HepG2 (cell line): ENCODE data around the gene TYRP1. TPM values are rescaled to one million over a fixed set of nuclear protein-coding genes. Genes with fewer than 3 reads are reported as not detected.

Source experiments
- GPN1 ChIP-seq: sonication (generic); formaldehyde crosslinking; IDR thresholded peaks from 2 replicates; pipeline ENCODE4 v1.5.1; 2020; ENCODE audit warnings: missing genetic modification reagents, borderline replicate concordance
- KLF6 ChIP-seq: IDR thresholded peaks from 2 replicates; pipeline ENCODE4 v1.8.0; 2016; ENCODE audit warnings: missing biosample characterization, missing genetic modification reagents
- SMC3 ChIP-seq: IDR thresholded peaks from 2 replicates; pipeline ENCODE4 v1.6.1; 2011; ENCODE audit warnings: low read length, improper control_type of control experiment
- XBP1 ChIP-seq: sonication (generic); formaldehyde crosslinking; IDR thresholded peaks from 2 replicates; pipeline ENCODE4 v1.5.0; 2020; ENCODE audit warnings: missing genetic modification reagents
- ZNF337 ChIP-seq: sonication (generic); formaldehyde crosslinking; IDR thresholded peaks from 2 replicates; pipeline ENCODE4 v1.5.1; 2020; ENCODE audit warnings: missing genetic modification reagents, low read depth, mild to moderate bottlenecking, borderline replicate concordance
- polyA plus RNA-seq, 8 experiments: library from polyadenylated mRNA; depleted of rRNA in 3 of 8; stranded (reverse) in 7 of 8; unstranded in 1 of 8; fragments of >200 nt; fragmentation: Illumina TruSeq in 4 of 8; extraction: Trizol in 4 of 8; gene quantifications; 2 replicates each; pipeline versions ENCODE4 v1.2.1 to v1.2.3, GENCODE V29; 2011 to 2016; ENCODE audit warnings: low read depth in 4 of 8, missing spikeins in 1 of 8, mixed read lengths in 1 of 8; ENCODE audit not compliant: insufficient read depth in 1 of 8
- total RNA-seq, 5 experiments: library from RNA; depleted of rRNA; stranded (reverse); fragments of >200 nt; fragmentation: Illumina TruSeq; extraction: Trizol; gene quantifications; 2 replicates each; pipeline ENCODE4 v1.2.3, GENCODE V29; 2016; ENCODE audit warnings: low read depth in 1 of 5
- TF ChIP-seq, protein P1 (sequence below): sonication (generic); formaldehyde crosslinking; IDR thresholded peaks from 2 replicates; pipeline ENCODE4 v1.5.0; 2020; ENCODE audit warnings: missing genetic modification reagents
- TF ChIP-seq, protein P2 (sequence below): sonication (generic); formaldehyde crosslinking; IDR thresholded peaks from one replicate; pipeline ENCODE4 v1.5.1; 2020; ENCODE audit warnings: mild to moderate bottlenecking, missing genetic modification reagents; ENCODE audit errors: not compliant biosample characterization

TYRP1 gene
- total and polyA plus RNA-seq, 2 of the 13 experiments (the other 11 are each of a cell fraction or from before 2014, with no cell fraction given): 0.04 TPM; not detected in 1

DNA sequence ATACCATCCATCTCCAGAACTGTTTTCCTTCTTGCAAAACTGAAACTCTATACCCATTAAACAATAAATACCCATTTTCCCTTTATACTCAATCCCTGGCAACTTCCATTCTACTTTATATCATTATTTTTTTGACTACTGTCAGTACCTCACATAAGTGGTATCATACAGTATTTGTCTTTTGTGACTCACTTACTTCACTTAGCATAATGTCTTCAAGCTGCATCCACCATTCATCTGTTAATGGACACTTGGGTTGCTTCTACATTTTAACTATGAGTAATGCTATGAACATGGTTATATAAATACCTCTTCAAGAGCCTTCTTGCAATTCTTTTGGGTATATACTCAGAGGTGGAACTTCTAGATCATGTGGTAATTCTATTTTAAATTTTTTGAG lies 11.6 kb upstream of the TYRP1 start (continued):
- TF ChIP-seq, protein P1, sequence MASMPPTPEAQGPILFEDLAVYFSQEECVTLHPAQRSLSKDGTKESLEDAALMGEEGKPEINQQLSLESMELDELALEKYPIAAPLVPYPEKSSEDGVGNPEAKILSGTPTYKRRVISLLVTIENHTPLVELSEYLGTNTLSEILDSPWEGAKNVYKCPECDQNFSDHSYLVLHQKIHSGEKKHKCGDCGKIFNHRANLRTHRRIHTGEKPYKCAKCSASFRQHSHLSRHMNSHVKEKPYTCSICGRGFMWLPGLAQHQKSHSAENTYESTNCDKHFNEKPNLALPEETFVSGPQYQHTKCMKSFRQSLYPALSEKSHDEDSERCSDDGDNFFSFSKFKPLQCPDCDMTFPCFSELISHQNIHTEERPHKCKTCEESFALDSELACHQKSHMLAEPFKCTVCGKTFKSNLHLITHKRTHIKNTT (CRISPR knock-in tag): no peak
- TF ChIP-seq XBP1 (CRISPR knock-in tag): no peak
- TF ChIP-seq ZNF337 (CRISPR knock-in tag): no peak
- no peak for TF ChIP-seq SMC3
- TF ChIP-seq KLF6 (CRISPR knock-in tag): no peak
- TF ChIP-seq, protein P2, sequence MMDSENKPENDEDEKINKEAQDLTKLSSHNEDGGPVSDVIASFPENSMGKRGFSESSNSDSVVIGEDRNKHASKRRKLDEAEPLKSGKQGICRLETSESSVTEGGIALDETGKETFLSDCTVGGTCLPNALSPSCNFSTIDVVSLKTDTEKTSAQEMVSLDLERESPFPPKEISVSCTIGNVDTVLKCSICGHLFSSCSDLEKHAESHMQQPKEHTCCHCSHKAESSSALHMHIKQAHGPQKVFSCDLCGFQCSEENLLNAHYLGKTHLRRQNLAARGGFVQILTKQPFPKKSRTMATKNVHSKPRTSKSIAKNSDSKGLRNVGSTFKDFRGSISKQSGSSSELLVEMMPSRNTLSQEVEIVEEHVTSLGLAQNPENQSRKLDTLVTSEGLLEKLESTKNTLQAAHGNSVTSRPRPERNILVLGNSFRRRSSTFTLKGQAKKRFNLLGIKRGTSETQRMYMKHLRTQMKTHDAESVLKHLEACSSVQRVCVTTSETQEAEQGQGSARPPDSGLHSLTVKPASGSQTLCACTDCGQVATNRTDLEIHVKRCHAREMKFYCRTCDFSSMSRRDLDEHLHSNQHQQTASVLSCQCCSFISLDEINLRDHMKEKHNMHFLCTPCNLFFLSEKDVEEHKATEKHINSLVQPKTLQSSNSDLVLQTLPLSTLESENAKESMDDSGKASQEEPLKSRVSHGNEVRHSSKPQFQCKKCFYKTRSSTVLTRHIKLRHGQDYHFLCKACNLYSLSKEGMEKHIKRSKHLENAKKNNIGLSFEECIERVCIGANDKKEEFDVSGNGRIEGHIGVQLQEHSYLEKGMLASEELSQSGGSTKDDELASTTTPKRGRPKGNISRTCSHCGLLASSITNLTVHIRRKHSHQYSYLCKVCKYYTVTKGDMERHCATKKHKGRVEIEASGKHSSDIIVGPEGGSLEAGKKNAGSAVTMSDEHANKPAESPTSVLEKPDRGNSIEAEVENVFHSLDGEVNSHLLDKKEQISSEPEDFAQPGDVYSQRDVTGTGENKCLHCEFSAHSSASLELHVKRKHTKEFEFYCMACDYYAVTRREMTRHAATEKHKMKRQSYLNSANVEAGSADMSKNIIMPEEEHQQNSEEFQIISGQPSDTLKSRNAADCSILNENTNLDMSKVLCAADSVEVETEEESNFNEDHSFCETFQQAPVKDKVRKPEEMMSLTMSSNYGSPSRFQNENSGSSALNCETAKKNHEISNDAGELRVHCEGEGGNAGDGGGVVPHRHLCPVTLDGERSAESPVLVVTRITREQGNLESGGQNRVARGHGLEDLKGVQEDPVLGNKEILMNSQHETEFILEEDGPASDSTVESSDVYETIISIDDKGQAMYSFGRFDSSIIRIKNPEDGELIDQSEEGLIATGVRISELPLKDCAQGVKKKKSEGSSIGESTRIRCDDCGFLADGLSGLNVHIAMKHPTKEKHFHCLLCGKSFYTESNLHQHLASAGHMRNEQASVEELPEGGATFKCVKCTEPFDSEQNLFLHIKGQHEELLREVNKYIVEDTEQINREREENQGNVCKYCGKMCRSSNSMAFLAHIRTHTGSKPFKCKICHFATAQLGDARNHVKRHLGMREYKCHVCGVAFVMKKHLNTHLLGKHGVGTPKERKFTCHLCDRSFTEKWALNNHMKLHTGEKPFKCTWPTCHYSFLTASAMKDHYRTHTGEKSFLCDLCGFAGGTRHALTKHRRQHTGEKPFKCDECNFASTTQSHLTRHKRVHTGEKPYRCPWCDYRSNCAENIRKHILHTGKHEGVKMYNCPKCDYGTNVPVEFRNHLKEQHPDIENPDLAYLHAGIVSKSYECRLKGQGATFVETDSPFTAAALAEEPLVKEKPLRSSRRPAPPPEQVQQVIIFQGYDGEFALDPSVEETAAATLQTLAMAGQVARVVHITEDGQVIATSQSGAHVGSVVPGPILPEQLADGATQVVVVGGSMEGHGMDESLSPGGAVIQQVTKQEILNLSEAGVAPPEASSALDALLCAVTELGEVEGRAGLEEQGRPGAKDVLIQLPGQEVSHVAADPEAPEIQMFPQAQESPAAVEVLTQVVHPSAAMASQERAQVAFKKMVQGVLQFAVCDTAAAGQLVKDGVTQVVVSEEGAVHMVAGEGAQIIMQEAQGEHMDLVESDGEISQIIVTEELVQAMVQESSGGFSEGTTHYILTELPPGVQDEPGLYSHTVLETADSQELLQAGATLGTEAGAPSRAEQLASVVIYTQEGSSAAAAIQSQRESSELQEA: no peak
- no peak for TF ChIP-seq GPN1 (CRISPR knock-in tag)
